Sigmoid colon (tissue), 7 donors: ENCODE results near the gene ANTXR1. TPM values are rescaled to one million over a fixed set of nuclear protein-coding genes. Genes with fewer than 3 reads are reported as not detected.

Experiments
- DNase-seq: peaks from one replicate; pipeline ENCODE4 v3.0.0-alpha.2; 2019
- H3K27ac ChIP-seq, 4 donors: fragments of 200-600 bp; sonication (generic); one replicate each; pipeline ENCODE4 v1.5.1; 2016 to 2019; ENCODE audit warnings: mild to moderate bottlenecking in 1 of 4
- H3K27me3 ChIP-seq, 3 donors: fragments of 200-600 bp; sonication (generic); one replicate each; pipeline ENCODE4 v1.5.1; 2019; ENCODE audit warnings: mild to moderate bottlenecking in 1 of 3
- H3K36me3 ChIP-seq, 4 donors: fragments of 200-600 bp; sonication (generic); one replicate each; pipeline ENCODE4 v1.5.1; 2016 to 2019
- H3K4me1 ChIP-seq, 4 donors: fragments of 200-600 bp; sonication (generic); one replicate each; pipeline ENCODE4 v1.5.1; 2017 to 2019
- H3K4me3 ChIP-seq, 4 donors: fragments of 200-600 bp; sonication (generic); one replicate each; pipeline ENCODE4 v1.5.1; 2017 to 2019; ENCODE audit warnings: mild to moderate bottlenecking in 2 of 4, moderate library complexity in 1 of 4
- H3K9me3 ChIP-seq, 4 donors: fragments of 200-600 bp in 3 of 4; sonication (generic) in 3 of 4; one replicate each; pipeline versions ENCODE4 v1.5.1 to v1.6.1; 2013 to 2019
- EP300 ChIP-seq, 4 donors: sonication (generic); formaldehyde crosslinking; IDR thresholded peaks; one replicate each; pipeline ENCODE4 v1.6.1; 2017; ENCODE audit warnings: antibody characterized with exemption in 4 of 4
- POLR2A ChIP-seq, 2 donors: fragments of 450-650 bp; IDR thresholded peaks; one replicate each; pipeline ENCODE4 v1.6.1; 2016; ENCODE audit warnings: antibody characterized with exemption in 2 of 2, mild to moderate bottlenecking in 2 of 2, moderate library complexity in 2 of 2
- POLR2AphosphoS5 ChIP-seq, 4 donors: sonication (generic); formaldehyde crosslinking; IDR thresholded peaks; one replicate each; pipeline ENCODE4 v1.6.1; 2017; ENCODE audit warnings: antibody characterized with exemption in 4 of 4
- WGBS, 2 donors: extraction: QIAGEN DNeasy Blood & Tissue Kit; methylation state at CpG; one replicate each; pipeline ENCODE4 v1.1.7; 2013; 5-methylcytosine and 5-hydroxymethylcytosine counted together
- intact Hi-C: fragments of 100-400 bp; cut with DNase I; formaldehyde crosslinking; loops from one replicate; pipeline ENCODE4 v1.15.1; 2023
- polyA plus RNA-seq, 3 donors: library from polyadenylated mRNA; stranded (reverse); fragments of 200-250 nt; gene quantifications; one replicate each; pipeline ENCODE4 v1.2.3, GENCODE V29; 2013
- total RNA-seq, 4 donors: library from RNA; depleted of rRNA; stranded (reverse); fragments of >200 nt; gene quantifications; one replicate each; pipeline ENCODE4 v1.1.0, GENCODE V29; 2016
- TF ChIP-seq, protein P1 (sequence below), 4 experiments: fragments of 450-650 bp in 3 of 4; fragments of 200-600 bp in 1 of 4; IDR thresholded peaks; one replicate each; pipeline ENCODE4 v1.5.1; 2016 to 2019; ENCODE audit warnings: antibody characterized with exemption in 4 of 4, mild to moderate bottlenecking in 3 of 4, moderate library complexity in 2 of 4
- donor health status: healthy with polysubstance abuse.
- donor health status: Bipolar disorder and iron deficiency.
- donor health status: healthy.

The ANTXR1 gene
- total and polyA plus RNA-seq, 7 donors, result 3.0 to 79.8 (median 44.6) TPM

DNA sequence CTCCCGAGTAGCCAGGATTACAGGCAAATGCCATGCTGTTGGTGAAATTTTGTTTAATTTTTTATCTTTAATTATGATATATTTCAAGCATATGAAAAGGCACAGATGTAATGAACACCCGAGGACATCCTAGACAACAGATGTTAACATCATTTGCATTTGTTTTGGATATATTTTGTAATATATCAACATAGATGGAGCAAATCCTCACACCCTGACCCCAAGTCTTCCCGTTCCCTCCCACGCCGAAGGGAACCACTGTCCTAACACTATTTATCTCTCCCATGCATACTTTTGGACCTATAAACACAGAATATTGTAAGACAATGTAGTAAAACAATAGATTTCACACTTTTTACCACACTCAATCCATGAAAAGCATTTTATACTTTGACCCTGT lies 274.6 kb downstream of the ANTXR1 start:
- Histone ChIP-seq H3K36me3 (no peaks in the 10 kb centered on the region), H3K4me1 (peaks cover 0 to 25% (median 19%) of the 10 kb centered on the region in 4 donors), H3K27ac (no peak overlapping the region), H3K4me3 (no peak overlapping the region), H3K27me3 (no peaks in the 10 kb centered on the region), H3K9me3 (no peaks in the 10 kb centered on the region)
- no peak for DNase-seq
- intact Hi-C loops, result no loop called here
- 78 to 79% methylated on average over 5 of the region's 5 CpGs for WGBS, 2 donors
- no peak for TF ChIP-seq POLR2AphosphoS5 (IDR thresholded peaks at IDR 0.05)
- TF ChIP-seq EP300 (IDR thresholded peaks at IDR 0.05), result no peak
- no peak for TF ChIP-seq POLR2A (IDR thresholded peaks at IDR 0.05)
- TF ChIP-seq, protein P1, sequence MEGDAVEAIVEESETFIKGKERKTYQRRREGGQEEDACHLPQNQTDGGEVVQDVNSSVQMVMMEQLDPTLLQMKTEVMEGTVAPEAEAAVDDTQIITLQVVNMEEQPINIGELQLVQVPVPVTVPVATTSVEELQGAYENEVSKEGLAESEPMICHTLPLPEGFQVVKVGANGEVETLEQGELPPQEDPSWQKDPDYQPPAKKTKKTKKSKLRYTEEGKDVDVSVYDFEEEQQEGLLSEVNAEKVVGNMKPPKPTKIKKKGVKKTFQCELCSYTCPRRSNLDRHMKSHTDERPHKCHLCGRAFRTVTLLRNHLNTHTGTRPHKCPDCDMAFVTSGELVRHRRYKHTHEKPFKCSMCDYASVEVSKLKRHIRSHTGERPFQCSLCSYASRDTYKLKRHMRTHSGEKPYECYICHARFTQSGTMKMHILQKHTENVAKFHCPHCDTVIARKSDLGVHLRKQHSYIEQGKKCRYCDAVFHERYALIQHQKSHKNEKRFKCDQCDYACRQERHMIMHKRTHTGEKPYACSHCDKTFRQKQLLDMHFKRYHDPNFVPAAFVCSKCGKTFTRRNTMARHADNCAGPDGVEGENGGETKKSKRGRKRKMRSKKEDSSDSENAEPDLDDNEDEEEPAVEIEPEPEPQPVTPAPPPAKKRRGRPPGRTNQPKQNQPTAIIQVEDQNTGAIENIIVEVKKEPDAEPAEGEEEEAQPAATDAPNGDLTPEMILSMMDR (IDR thresholded peaks at IDR 0.05), result no peak

DNA sequence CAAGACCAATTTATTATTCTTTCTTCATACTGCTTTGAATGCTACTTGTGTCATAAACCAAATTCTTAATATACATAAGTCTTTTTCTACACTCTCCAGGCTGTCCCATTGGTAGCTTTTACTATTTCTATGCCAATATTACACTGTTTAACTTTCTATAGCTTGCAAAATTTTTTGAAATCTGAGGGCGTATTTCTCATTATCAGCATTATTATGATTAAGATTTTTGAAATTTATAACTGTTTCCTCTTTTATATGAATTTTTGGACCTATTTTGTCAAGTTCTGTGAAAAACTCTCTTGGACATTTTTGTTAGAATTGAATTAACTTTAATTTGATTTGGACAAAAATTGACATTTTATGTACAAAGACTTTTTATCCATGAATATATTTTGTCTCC lies 275.4 kb downstream of the ANTXR1 start:
- intact Hi-C loops, result no loop called here
- 91 to 94% methylated on average over 1 of the region's 1 CpG for WGBS, 2 donors
- Histone ChIP-seq H3K36me3 (no peaks in the 10 kb centered on the region), H3K4me1 (peaks cover 0 to 26% (median 20%) of the 10 kb centered on the region in 4 donors), H3K27ac (no peak overlapping the region), H3K4me3 (no peak overlapping the region), H3K27me3 (no peaks in the 10 kb centered on the region), H3K9me3 (no peaks in the 10 kb centered on the region)
- DNase-seq, result no peak
- TF ChIP-seq, protein P1 (IDR thresholded peaks at IDR 0.05), result no peak
- TF ChIP-seq POLR2AphosphoS5 (IDR thresholded peaks at IDR 0.05) (no peak), POLR2A (IDR thresholded peaks at IDR 0.05) (no peak), EP300 (IDR thresholded peaks at IDR 0.05) (no peak)

DNA sequence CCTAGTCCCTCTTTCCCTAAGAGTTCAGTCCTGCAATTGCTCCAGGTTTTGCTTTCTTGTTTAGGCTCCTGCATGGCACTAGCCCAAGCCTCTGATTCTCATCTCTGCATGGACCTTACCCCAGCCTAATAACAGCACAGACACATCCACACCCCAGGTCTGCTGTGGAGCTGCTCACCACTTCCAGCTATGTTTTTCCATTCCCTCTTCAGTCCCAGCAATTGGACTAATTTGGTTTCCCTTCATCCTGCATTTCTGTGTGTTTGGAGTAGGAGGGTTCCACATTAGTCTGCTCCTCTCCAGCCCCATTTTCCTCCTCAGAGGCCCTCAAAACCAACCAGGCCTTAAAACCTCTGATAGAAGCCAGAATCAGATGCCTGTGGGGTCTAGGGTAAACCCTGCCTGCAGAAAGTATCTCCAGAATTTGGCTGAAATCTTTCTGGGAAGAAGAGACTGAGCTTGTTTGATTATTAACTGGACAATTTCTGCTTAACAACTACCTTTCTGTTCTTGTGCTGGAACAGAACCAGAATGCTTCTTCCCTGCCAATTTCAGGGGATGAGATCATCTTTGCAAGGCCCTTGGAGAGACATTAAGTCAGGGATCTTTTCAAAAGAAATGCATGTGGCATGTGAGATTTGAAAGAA lies 278.1 kb downstream of the ANTXR1 start:
- no peak for TF ChIP-seq EP300 (IDR thresholded peaks at IDR 0.05)
- no peak for TF ChIP-seq POLR2A (IDR thresholded peaks at IDR 0.05)
- TF ChIP-seq, protein P1 (IDR thresholded peaks at IDR 0.05), result no peak
- TF ChIP-seq POLR2AphosphoS5 (IDR thresholded peaks at IDR 0.05), result no peak

DNA sequence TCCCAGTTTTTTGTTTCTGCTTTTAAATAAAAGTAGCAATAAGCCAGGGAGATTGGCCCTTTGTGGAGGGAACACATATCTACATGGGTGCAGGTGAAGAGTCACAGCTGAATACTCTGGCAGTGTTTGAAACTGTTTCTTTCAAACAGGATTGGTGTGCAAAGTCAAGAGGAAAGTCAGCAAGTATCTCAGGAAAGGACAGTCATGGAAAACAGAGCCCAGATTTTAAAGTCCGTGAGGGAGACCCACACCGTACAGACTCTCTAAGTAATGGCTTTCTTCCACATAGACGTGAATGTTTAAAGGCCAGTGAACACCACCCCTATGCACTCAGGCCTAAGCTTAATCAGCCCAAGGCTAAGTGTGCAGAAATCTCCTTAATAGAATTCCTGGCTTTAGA lies 278.7 kb downstream of the ANTXR1 start:
- peak overlapping the region in 3 of 4 donors; percentile 22 to 79 (median 62) for H3K27ac ChIP-seq
- intact Hi-C loops, result loop anchor here (5.0 kb wide), 1 partner anchor 39 kb away; no protein-coding TSS in a partner anchor

More for the DNA sequence above, 278.1 kb downstream of the ANTXR1 start:
- peak overlapping the region in 3 of 4 donors; percentile 22 to 79 (median 62) for H3K27ac ChIP-seq
- peaks cover 0 to 26% (median 20%) of the 10 kb centered on the region in 4 donors for H3K4me1 ChIP-seq
- H3K4me3 ChIP-seq, result no peak overlapping the region
- no peaks in the 10 kb centered on the region for H3K36me3 ChIP-seq
- intact Hi-C loops, result loop anchor here (5.0 kb wide), 1 partner anchor 39 kb away; no protein-coding TSS in a partner anchor
- H3K9me3 ChIP-seq, result no peaks in the 10 kb centered on the region
- no peaks in the 10 kb centered on the region for H3K27me3 ChIP-seq
- DNase-seq, result no peak

DNA sequence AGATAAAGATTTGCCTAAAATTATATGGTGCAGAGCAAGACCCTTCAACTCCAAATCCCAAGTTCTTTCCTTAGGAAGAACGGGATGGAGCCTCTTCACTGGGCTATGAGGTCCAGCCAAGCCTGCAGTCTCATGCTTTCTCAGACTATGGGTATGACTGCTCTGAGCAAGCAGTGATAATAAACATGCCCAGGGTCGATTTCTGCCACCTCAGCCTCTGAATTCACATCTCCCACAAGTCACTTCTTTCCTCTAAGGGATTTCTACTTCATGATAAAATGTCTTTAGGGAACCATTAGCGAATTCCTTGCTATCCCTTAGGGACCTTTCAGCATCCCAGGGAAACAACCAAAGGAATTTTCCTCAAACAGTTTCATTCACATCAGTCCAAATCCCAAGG lies 279.3 kb downstream of the ANTXR1 start:
- Histone ChIP-seq H3K36me3 (no peaks in the 10 kb centered on the region), H3K4me3 (no peak overlapping the region), H3K27ac (peak overlapping the region in 3 of 4 donors; percentile 22 to 79 (median 62)), H3K9me3 (no peaks in the 10 kb centered on the region), H3K27me3 (no peaks in the 10 kb centered on the region), H3K4me1 (peaks cover 0 to 26% (median 20%) of the 10 kb centered on the region in 4 donors)
- 82% methylated on average over 3 of the region's 3 CpGs for WGBS, 2 donors
- no peak for DNase-seq
- TF ChIP-seq POLR2A (IDR thresholded peaks at IDR 0.05), result no peak
- TF ChIP-seq EP300 (IDR thresholded peaks at IDR 0.05), result no peak
- no peak for TF ChIP-seq POLR2AphosphoS5 (IDR thresholded peaks at IDR 0.05)
- TF ChIP-seq, protein P1 (IDR thresholded peaks at IDR 0.05), result no peak
- intact Hi-C loops, result loop anchor here (5.0 kb wide), 1 partner anchor 40 kb away; no protein-coding TSS in a partner anchor

More for the DNA sequence above, 278.7 kb downstream of the ANTXR1 start:
- no peak overlapping the region for H3K4me3 ChIP-seq
- no peaks in the 10 kb centered on the region for H3K9me3 ChIP-seq
- TF ChIP-seq EP300 (IDR thresholded peaks at IDR 0.05) (no peak), POLR2AphosphoS5 (IDR thresholded peaks at IDR 0.05) (no peak)
- H3K4me1 ChIP-seq, result peaks cover 0 to 26% (median 20%) of the 10 kb centered on the region in 4 donors
- H3K36me3 ChIP-seq, result no peaks in the 10 kb centered on the region
- DNase-seq, result no peak
- WGBS, 2 donors, result 83 to 87% methylated on average over 3 of the region's 3 CpGs
- H3K27me3 ChIP-seq, result no peaks in the 10 kb centered on the region
